ENCODE measurements around the gene MT1B.

DNA sequence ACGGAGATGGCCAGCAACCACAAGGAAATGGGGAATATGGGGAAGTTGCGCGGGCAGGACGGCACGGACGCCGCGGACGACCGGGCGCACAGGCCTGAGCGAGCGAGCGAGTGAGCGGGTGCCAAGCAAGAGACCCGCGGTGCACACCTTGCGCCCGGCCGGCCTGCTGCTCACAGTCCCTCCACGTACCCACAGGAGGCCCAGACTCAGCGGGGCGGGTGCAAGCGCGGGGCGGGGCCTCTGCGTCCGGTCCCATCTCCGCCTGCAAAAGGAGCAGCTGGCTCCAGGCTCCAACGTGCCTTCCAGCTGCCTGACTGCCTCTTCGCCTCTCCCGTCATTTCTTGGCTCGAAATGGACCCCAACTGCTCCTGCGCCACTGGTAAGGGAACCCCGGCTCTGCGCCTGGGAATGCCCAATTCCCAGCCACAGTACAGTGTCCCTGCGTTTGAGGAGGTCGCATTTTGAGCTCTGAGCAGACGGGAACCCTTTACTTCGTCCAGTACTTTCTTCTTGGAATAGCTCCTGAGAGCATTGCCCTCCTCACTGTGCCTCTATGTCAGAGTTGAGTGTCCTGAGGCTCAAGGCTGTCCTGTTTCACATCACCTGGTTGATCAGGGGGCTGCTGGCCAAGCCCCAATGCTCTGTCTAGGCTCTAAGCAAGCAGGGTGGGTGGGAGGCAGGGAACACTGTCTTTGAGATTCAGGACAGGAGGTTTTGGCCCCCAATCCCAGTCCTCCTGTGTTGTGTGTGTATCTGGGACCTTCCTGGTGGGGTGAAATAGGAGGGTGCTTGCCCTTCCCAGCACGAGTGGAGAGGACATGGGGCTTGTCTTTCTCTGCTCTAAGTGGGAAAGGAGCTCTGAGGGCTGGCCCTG lies 34.2 kb upstream of the MT1B start:
- TF ChIP-seq, protein P1, sequence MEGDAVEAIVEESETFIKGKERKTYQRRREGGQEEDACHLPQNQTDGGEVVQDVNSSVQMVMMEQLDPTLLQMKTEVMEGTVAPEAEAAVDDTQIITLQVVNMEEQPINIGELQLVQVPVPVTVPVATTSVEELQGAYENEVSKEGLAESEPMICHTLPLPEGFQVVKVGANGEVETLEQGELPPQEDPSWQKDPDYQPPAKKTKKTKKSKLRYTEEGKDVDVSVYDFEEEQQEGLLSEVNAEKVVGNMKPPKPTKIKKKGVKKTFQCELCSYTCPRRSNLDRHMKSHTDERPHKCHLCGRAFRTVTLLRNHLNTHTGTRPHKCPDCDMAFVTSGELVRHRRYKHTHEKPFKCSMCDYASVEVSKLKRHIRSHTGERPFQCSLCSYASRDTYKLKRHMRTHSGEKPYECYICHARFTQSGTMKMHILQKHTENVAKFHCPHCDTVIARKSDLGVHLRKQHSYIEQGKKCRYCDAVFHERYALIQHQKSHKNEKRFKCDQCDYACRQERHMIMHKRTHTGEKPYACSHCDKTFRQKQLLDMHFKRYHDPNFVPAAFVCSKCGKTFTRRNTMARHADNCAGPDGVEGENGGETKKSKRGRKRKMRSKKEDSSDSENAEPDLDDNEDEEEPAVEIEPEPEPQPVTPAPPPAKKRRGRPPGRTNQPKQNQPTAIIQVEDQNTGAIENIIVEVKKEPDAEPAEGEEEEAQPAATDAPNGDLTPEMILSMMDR (IDR thresholded peaks at IDR 0.05; ENCODE audit: low read length) = no peak
- TF ChIP-seq EZH2 (IDR thresholded peaks at IDR 0.05; ENCODE audit: borderline replicate concordance, low read length) = no peak
